Glomerular visceral epithelial cell (primary cell): ENCODE measurements around the gene RHNO1.
A peak's percentile ranks its signal among the peaks of the same experiment; 100 is the strongest.

Source experiments
- DNase-seq: peaks from one replicate; pipeline ENCODE4 v3.0.0-alpha.2; 2016; ENCODE audit errors: extremely low spot score

RHNO1 gene, protein sequence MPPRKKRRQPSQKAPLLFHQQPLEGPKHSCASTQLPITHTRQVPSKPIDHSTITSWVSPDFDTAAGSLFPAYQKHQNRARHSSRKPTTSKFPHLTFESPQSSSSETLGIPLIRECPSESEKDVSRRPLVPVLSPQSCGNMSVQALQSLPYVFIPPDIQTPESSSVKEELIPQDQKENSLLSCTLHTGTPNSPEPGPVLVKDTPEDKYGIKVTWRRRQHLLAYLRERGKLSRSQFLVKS

DNA sequence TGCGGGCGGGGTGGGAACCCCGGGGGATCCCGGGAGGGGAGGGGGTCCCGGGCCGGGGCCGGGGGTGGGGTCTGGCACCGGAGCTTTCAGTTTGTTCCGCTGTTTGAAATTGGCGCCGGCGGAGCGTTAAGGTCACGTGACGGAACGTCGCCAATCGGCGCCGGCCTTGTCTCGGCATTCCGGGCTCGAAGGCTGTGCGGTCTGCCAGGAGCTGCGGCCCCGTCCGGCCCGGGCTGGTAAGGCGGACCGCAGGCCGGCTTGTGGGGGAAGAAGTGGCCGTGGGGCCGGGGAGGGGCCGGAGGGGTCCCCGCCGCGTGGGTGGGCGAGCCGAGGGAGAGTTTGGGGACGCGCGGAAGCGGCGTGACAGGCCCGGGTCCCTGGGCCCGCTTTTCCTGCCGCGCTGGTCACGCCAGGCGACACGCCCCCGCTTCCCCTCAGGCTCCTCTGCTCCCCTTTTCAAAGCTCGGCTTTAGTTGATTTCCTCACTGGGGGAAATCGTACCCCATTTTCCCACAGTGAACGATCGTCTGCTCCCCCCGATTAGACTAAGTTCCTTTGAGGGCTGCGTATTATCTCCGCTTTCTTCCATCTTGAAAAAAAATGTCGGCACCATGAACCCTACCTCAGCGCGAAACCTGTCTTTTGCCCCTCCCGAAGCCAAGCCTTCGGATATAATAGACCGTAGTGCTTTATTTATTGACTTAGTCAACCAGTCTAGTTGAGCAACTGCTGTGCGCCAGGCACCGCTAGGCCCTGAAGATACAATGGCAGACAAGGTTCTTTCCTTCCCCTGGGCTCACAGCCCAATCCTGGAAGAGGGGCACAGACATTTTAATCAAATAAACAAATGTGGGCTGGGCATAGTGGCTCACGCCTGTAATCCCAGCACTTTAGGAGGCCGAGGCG, at the start of gene RHNO1, which contains the start of gene FOXM1:
RHNO1 (plus strand) TSS at position 177 of the 906 bp plus-strand sequence. CDS start 8,144 bp downstream, outside the sequence.
FOXM1 (minus strand) TSS at position 128 of the 906 bp plus-strand sequence. CDS start 2,696 bp downstream, outside the sequence.
- DNase-seq = peak; percentile 86

DNA sequence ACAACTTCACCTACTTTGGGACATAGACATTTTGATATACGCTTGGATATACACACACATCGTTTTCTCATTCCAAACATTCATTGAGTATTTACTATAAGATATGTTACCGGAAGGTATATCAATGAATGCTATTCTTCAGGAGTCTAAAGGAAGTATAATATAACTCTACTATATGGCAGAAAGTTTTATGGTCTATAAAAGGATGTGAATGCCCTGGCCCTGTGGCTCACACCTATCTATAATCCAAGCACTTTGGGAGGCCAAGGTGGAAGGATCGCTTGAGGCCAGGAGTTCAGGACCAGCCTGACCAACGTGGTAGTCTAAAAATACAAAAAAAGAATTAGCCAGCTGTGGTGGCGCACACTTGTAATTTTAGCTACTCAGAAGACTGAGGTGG, 47.7 kb upstream of the RHNO1 start:
- DNase-seq = no peak

DNA sequence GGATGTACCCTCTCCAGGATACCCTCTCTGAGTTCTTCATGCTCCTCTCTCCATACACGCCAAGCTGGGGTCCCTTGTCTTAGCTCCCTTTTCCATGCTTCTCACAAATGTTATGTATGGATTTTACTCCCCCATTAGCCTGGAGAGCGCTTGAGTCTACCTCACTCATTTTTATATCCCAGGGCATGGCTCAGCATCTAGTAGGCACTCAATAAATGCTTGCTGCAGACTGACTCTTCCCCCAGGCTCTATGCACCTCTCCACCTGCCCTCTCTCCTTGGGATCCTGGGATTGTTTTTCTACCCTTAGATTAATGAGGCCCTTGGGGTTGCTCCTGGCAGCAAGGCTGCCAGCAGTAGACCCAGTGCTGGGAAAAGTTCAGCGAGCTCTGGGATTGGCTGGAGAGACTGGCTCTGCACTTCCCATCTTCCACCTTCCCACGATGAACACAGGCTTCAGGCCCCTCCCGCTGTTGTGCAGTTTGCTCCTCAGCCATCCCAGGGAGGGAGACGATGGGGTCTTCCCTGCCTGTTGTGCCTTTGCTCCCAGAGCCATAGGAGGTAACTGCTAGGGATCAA, 44.4 kb upstream of the RHNO1 start:
- DNase-seq = no peak

DNA sequence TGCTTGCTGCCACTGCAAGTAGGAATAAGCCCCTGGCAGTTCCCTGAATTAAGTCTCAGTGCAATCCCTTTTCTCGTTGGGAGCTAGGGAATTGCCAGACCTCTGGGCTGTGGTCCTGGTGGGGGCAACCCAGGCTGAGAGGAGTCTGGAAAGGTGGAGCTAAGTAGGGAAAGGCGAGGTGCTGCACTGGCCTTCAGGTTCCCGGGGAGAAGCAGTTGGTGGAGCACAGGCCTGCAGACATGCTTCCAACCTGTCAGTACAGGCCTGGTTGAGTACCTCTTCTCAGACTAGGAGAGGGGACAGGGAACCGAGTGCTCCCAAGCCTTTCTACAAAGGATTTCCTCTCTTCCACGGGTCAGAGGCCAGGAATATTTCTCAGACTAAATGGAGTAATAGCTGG, 43.7 kb upstream of the RHNO1 start:
- no peak for DNase-seq

DNA sequence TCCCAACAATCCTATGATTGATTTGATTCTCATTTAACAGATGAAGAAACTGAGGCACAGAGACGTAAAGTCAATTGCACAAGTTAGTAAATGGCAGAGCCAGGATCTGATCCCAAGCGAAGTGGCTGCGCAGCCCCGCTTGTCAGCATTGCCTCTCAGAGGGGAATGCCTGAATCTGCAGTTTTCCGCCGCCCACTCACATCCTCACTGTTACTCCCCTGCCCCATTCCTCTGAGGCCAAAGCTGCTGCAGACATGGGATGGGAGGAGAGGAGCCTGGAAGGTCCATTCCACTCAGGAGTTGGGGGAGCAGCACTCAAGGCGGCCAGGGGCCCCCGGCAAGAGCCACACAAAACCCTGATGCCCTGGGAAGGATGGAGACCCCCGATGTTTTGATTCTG, 43.2 kb upstream of the RHNO1 start:
- no peak for DNase-seq

DNA sequence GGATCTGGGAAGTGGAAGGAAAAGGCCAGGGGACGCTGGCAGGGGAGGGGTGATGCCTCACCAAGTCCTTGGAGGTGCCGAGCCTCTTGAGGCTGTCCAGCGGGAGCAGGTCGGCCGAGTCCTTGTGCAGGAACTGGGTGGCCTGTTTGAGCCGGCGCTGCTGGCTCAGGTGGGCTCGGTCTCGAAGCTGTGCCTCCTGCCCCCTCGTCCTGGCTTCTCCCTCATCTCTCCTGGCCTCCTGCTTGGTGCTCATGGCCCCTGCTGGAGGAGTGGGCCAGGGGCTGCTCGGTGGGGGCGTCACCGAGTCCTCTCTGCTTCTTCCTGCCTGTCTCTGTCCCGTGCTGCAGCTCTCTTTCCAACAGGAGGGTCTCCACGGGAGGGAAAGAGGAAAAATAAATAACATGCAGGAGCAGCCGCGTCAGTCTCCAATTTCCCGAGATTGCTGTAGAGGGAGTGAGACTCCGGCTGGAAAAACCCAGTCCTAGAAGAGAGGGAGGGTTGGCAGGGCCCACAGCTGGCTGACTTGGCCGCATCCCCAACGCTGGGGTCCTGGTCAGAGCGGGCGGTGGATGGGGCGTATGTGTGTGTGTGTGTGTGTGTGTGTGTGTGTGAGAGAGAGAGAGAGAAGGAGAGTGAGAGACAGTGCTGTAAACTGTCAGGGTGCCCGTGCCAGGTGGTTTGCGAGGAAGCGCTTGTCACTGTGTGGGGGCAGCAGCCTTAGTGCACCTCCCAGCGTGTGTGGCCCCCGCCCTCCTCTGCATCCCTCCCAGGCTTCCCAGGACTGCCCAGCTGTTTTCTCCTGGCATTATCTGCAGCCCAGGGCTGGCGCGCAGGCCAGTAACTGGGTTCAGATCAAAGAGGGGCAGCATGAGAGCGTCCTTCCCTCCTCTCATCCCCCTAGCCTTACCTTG, 42.2 kb upstream of the RHNO1 start, which contains the start of gene NRIP2:
NRIP2 (minus strand) TSS at position 455 of the 911 bp plus-strand sequence; CDS start at position 403, 52 bp downstream.
- no peak for DNase-seq

DNA sequence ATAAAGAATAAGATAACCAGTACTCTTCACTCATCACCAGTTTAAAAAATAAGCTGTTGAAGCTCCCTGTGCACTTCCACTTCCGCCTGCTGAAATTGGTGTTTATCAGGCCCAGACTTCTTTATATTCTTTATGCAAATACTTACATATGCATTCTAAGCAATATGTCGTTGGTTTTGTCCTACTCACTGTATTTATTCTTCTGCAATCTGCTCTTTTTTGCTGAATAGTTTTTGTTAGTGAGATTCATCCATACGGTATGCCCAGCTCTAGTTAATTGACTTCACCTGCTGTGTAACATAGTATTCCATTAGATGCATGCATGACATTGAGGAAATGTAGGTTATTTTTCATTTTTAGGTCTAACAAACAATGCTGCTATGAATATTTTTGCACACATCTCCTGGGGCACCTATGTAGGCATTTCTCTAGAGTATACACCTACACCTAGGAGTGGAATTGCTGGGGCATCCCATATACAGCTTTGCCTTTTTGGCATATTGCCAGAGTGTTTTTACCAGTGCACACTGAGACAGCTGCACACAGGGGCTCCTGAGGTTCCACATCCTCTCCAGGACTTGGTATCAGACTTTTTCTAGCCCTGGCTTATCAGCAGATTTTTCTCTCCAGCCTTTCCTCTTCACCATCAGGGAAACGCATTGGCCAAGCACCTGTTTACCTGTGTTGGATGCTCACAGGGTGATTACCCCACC, 41.2 kb upstream of the RHNO1 start:
- no peak for DNase-seq

DNA sequence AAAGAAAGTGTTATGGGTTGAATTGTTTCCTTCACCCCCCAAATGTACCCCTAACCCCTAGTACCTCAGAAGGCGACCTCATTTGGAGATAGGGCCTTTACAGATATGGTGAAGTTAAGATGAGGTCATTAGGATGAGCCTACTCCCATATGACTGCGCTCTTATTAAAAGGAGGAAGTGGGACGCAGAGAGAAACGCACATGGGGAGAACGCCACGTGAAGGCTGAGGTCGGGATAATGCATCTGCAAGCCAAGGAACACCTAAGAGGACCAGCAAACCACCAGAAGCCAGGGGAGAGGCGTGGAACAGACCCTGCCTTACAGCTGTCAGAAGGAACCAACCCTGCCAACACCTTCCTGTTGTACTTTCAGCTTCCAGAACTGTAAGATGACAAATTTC, 40.4 kb upstream of the RHNO1 start:
- no peak for DNase-seq

DNA sequence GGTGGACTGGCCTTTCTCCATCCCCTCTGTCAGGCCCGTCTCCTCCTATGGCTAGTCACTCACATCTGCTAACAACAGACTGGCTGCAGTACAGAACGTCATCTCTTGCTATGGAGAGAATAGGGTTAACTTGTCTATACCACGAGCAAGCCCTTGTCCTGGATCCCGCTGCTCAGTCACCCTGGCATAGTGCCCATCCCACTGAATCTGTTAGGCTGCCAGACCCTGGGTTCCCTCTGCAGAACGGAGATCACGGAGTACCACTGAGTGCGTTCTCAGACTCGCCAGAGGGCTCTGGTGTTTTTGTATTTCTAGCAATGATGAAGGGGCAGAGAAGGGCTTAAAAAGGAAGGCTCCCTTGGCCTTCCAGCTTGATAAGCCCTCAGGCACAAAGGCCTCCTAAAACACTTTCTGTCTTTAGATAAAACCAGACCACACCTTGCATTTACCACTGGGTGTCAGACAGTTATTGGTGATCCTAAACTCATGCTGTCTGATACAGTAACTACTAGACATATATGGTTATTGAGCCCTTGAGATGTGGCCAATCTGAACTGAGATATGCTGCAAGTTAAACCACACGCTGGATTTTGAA, 35.9 kb upstream of the RHNO1 start:
- DNase-seq = no peak

DNA sequence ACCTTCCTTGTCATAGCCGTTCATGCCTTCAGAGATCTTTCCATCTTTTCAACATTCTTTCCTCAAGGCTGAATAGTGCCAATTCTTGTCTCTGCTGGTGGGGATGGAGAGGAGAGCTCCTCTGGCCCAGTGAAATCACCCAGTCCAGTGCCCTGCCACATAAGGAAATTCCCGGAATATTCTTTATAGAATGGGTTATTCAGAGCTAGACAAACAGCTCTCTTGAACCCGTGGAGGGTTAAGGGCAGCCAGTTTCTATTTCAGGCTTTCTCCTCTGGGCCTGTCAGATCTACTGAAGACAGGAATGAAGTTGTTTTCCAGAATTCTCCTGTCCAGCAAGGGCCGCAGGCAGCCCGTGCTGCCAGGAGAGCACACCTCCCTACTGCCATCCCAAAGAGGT, 34.1 kb upstream of the RHNO1 start:
- DNase-seq = no peak

DNA sequence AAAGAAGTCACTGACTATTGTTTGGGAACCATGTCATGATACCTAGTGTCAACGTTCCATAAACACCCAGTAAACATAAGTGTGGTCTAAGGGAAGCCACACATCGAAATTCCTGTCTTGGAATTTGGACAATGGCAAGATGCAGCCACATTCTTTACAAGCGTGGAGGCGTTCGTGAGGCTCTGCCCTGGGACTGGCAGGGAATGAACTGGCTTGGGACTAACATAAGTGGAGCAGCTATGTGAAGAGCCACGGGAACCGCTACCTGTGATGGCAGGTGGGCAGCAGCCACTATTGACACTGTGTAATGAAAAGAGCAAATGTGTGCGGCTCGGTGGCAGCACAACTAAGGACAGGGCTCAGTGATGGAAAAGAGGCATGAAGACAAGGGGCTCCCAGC, 32.2 kb upstream of the RHNO1 start:
- no peak for DNase-seq

DNA sequence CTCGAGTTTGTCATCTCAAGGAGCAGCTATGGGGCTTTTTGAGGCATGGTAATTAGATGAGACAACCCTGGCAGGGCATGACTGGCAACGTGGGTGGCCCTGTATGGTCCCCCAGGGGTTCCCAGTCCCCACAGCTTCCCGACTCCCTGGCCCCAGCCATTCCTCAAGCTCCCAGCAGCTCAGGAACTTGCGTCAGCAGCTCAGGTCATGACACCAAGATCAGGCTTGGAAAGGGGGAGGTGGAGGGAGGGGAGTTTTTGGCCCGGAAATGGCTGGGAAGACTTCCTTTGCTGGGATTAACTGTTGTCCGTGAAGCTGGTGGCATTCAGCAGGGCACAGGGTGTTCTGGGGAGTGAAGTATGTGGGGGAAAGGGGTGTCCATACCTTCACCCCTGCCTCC, 31.7 kb upstream of the RHNO1 start:
- DNase-seq = no peak

DNA sequence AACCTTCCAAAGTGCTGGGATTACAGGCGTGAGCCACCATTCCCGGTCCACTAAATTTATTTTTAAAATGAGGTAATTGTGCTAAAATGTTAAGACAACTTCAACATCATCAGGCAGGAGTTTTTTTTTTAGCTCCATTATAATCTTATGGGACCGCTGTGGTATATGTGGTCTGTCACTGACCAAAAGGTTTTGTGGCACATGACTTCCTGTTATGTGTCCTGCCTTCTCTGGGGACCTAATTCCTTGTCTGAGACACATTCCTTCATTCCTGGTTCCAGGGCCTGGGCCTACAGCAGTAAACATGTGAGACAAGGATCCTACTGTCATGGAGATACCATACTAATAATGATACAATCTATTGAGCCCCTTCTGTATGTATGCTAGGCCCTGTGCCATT, 25.1 kb upstream of the RHNO1 start:
- no peak for DNase-seq

DNA sequence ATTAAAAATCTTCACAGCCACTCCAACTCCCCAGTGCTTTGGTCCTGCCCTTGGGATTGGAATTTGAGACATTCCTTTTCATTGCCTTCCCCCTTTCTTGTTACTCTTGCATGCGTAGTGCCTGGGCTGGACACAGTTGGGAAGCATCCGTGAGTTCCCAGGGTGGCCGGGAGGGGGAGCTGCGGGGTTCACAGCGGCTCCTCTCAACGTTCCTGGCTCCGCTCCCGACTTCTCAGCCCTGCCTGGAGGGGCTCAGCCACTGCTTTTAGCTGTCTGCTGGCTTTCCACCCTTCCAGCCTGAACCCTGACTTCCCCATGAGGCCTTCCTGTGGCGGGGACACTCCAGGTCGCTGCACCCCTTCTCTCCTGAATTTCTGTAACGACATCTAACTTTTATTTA, 23.4 kb upstream of the RHNO1 start:
- DNase-seq = peak; percentile 58

DNA sequence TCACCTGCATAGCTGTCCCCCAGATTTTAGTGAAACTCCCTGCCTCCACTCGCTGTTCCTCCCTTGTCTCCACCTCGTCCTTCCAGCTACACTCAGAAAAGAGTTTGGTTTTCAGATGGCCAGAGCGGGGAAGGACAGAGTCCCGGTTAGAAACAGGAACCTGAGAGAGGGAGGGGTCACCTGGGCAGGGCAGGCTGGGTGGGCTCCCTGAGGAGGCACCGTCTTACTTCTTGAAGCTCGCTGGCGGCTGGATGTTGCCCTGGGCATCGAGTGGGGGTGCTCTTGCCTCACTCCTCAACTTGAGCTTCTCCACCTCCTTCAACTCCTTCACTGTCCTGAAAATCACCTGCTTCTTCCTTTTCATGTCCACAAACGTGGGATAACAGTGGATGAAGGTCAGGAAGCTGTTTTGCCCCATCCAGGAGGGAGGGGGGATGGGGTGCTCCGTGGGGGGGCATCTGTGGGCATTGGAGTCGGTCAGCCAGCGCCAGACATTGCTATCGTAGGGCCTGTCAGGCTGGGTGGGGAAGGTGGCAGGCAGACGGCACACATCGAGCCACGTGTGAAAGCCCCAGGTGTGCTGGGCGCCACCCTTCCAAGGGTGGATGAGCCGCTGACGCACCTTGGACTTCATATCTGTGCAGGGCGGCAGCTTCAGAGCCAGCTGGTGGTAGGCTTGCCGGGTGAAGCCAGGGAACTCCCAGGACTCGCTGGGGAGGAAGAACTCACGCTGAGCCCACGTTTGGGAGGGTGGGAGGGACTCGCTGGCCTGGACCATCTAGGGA, 22.2 kb upstream of the RHNO1 start:
- DNase-seq = no peak

DNA sequence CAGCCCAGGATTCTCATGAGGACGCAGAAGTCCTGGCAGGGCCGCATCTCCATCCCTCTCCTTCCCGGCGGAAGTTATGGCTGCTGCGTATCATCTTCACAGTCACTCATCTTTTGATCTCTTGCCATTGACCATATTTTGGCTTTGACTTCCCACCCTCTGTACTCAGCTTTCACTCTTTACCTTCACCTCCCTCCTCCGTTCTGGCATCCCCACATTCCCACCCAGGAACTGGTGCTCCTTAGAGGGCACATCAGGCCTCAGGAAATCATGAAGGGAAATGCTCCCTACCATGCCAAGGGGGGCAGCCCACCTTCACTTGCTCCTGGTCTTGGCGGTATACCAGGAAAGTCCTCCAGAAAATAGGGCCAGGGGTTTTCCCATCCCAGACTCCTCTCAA, 21.5 kb upstream of the RHNO1 start:
- DNase-seq = no peak

DNA sequence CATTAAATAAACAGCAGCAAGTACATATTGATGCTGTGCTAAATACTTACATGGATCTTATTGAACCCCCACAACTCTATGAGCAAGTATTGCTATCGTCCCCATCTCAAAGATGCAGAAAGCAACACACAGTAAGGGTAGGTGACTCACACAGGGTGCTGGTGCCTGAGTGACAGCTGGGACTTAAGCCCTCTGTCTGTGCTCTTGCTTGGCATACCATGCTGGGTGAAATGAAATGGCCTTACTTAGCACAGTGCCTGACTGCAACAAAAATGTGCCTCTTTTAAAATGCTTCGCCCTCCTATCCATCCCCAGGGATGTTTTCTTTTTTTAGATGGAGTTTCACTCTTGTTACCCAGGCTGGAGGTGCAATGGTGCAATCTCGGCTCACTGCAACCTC, 21.0 kb upstream of the RHNO1 start:
- DNase-seq = no peak

DNA sequence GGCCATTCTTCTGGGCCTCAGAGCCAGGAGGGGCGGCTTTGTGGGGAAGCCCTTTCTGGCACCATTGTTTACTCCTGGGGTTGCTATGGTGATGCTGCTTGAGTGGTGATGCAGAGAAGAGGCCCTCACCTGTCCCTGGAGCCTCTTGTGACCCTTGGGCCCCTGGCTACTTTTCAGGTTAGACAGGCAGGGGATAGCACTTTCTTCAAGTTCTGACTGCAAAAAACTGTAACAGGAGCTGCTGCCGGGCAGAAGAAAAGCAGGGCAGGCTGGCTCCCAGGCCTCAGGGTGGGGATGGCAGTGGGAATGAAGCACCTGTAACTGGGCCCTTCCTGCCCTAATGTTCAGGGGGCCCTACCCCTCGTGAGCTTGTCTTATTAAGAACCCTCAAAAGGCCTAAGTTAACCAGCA, 20.0 kb upstream of the RHNO1 start, which contains the start of gene TEX52:
TEX52 (minus strand) TSS at position 19 of the 411 bp plus-strand sequence; CDS start at position 6, 13 bp downstream.
- peak; percentile 16 for DNase-seq

DNA sequence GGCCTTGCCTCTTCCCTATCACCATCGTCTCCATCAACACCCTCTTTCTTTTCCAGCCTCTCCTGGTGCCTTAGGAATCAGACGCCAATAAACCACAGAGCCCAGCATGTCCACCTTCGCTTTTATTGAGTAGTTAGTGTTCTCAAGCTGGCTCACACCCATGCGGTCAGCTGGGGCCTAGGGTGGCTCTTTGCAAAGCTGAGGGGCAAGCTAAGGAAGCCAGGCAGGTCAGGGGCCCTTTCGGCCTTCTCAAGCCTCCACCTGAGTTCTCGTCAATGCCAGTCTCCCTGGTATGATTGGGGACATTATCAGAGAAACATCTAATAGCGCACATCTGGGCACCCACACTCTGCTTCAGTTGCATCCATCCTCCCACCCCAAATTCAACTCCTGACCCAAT, 19.4 kb upstream of the RHNO1 start:
- no peak for DNase-seq

DNA sequence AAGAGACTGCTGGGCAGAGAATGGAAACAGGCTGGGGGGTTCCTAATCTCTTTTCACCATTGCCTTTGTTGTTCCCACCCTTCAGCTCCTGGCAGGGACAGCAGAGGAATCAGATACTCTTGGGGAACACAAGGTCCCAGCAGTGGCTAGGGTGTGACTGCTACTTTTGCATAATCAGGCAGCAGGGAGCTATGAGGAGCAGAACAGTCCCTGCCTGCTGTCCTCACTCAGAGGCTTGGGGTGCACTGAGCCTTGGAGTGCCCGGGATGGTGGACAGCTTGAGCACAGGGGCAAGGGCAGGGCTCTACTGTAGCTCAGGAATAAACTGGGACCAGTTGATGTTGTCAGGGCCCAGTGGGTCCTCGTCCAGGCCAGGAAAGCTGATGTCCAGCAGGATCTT, 18.7 kb upstream of the RHNO1 start:
- DNase-seq = no peak
